Fibroblast of skin of left quadriceps (primary cell): Measurements from ENCODE around the gene CALN1.
"Not testable (repeated sequence)": the region's sequence is repeated elsewhere in the genome, so short reads cannot be mapped to it uniquely, and the experiment has no call there.

Source experiments
- DNase-seq, 2 experiments: peaks; one replicate each; pipeline ENCODE4 v3.0.0-alpha.2; 2013; ENCODE audit warnings: low read depth in 2 of 2

The CALN1 gene

GRCh38 chr7:71867626-71868025 lies 544.5 kb downstream of the CALN1 start:
- no peak for DNase-seq

DNA sequence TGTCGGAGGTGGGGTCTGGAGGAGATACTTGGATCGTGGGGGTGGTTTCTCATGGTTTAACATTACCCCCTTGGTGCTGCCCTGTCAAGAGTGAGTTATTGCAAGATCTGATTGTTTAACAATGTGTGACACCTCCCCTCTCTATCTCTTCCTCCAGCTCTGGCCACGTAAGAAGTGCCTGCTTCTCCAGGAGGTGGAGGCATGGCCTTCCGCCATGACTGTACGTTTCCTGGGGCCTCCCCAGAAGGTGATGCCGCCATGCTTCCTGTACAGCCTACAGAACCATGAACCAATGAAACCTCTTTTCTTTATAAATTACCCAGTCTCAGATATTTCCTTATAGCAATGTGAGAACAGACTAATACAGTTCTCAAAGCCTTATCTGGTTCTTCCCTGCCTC lies 547.0 kb downstream of the CALN1 start:
- no peak for DNase-seq

DNA sequence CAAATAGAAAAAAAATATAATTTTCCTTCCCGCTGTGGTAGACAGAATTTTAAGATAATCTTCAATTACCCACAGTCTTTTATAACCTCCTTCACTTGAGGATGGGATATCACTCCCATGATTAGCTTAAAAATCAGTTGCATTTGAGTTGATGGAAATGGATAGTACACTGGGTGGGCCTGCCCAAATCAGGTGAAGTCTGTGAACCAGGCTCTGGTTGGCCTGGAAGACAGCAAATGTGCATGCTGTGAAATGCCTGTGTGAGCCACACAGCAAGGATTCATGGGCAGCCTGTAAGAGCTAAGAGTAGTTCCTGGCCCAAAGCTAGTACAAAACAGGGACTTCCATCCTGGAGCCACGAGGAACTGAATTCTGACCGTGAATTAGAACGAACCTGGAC lies 548.0 kb downstream of the CALN1 start:
- DNase-seq, result no peak

GRCh38 chr7:71860572-71860971 lies 551.6 kb downstream of the CALN1 start:
- DNase-seq, result no peak

DNA sequence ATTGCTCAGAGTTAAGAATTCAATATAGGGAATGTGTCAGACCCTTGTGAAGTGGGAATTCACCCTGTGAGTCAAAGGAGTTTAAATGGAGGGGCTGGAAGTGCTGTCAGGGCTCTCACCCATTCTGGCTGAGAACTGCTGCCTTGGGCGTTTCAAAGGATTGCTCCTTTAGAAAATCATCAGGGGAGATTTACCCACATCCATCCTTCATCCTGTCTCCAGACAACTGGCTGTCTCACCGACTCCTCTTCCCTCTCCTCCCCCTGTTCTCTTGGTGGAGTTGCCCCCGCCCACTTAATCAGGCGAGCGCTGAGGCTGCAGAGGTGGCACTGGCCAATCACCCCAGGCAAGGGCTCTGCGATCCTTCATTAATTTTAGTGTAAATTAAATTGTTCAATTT lies 554.8 kb downstream of the CALN1 start:
- DNase-seq, result no peak

DNA sequence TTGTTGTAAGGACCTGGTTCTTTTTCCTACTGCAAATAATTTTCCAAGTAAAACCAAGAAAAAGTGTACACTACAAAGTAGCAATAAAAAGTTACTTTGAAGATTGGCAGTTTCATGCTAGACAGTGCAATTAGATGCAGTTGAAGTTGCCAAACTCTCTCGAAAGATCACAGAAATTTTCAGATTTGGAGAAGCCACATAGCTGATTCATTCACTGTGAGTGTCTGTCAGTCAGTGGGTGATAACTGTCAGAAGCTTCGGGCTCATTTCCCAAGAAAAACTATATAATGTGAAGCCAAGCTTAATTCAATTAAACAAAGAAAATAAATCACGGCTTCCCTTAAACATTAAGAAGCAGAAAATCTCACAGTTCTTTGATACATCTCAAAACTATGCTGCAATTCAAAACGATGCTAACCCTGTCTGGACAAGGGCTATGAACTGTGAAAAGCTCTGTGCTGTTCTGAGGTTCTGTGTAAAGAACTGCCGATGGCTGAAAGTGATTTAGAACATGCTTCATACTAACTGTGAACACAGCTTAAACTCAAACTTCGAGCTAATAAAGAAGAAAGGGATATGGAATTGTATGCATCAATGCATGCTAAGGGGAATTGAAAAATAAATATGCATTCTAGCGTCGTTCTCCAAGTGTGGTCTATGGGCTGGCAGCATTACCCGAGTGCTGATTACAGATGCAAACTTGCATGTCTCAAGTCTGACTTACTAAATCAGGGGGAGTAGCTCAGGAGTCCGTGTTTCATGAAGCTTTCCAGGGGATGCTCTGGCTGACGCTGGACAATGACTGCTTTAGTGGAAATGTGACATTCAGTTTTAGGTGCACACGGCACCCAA lies 557.4 kb downstream of the CALN1 start:
- DNase-seq, result peak; percentile 14 to 18

DNA sequence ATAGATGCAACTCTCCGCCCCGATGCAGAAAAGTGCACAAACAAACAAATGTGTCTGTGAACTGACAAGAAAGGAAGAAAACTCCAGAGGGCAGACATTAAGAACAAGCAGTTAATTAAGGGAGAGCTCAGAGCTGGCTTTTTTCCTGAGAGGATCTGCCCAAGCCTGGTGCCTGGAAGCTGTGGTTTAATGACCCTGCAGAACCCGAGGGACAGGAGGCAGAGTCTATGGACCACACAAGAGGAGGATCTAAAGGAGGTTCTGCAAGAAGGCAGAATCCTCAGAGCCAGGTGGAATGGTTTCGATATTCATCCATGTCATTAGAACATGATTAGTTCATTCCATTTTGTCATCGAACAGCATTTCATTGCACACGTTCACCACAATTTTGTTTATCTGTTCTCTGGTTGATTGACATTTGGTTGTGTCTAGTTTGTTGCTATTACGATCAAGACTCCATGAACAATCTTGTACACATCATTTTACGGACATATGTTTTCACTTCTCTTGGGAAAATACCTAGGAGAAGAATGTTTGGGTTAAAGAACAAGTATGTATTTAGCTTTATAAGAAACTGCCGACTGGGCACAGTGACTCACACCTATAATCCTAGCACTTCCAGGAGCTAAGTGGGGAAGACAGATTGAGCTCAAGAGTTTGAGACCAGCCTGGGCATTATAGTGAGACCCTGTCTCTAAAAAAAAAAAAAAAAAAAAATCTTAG lies 560.2 kb downstream of the CALN1 start:
- peak; percentile 30 to 32 for DNase-seq

- no peak for DNase-seq
These were observed 566.0 kb downstream of the CALN1 start for GRCh38 chr7:71846160-71846559.

DNA sequence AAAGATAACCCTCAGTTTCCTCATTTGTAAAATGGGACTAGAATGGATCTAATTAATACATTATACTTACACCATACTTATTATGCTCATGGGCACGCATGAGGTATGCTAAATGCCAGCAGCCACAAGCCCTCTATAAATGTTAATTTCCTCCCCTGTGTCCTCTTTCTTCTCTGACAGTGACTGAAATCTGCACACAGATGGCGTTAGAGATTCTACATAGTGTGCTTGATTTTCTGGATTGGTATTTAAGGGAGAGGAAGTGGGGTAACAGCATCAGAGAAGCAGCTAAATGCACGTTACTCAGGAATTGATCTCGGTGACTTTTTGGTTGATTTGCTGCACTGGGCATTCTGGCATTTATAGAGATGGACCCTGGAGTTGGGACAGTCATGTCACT lies 568.5 kb downstream of the CALN1 start:
- DNase-seq, result no peak

DNA sequence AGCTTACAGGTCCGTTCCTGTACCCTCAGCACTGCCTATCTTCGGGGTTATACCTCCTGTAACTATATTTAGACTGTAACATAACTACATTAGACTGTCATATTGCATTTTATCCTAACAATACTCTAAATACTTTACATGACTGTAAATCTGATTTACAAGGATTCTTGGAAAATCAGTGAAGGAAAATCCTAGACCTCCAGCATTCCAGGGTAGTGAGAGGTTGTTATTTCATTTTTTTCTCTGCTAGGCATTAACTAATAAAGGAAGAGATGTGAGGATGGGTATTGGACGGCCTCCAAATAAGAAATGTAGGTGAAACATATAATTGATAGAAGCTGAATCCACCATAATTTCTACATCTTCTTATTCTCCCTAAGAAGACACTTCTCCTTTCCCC lies 569.4 kb downstream of the CALN1 start:
- DNase-seq, result no peak

- DNase-seq, result no peak
These were observed 569.8 kb downstream of the CALN1 start for GRCh38 chr7:71842381-71842780.

DNA sequence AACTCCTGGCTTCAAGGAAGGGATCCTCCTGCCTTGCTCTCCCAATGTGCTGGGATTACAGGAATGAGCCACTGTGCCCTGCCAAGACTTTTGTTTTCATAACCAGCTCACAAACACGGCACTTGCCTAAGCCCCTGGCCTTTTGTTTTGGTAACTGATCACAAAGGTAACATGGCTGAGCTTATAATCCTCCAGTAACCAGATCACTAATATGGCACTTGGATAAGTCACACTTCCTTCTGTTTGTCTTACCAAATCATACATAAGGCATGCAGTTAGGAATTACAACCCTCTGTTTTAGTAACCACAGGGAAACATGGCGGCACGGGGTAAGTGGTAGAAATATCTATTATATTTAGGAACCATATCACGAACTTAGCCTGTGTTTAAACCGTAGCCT lies 577.1 kb downstream of the CALN1 start:
- no peak for DNase-seq

GRCh38 chr7:71829515-71829914 lies 582.6 kb downstream of the CALN1 start:
- no peak for DNase-seq

- no peak for DNase-seq
These were observed 583.8 kb downstream of the CALN1 start for GRCh38 chr7:71828361-71828760.

DNA sequence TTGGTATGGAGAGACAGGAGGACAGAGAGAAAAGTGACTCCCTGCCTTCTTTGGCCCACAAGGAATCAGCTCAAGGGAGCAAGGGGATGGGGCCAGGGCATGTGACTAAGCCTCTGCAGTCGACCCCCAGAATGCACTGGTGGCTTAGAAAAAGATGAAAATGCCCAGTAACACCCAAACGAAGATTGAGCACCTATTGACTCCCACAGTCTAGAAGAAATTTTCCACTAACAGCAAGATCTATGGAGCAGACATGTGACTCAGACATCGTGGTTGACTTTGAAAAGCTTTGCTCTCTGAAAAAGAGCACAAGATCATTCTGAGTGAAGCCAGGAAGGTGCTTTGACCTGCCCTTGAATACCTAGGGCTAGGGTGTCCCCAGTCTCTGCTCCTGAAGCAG lies 586.0 kb downstream of the CALN1 start:
- no peak for DNase-seq

DNA sequence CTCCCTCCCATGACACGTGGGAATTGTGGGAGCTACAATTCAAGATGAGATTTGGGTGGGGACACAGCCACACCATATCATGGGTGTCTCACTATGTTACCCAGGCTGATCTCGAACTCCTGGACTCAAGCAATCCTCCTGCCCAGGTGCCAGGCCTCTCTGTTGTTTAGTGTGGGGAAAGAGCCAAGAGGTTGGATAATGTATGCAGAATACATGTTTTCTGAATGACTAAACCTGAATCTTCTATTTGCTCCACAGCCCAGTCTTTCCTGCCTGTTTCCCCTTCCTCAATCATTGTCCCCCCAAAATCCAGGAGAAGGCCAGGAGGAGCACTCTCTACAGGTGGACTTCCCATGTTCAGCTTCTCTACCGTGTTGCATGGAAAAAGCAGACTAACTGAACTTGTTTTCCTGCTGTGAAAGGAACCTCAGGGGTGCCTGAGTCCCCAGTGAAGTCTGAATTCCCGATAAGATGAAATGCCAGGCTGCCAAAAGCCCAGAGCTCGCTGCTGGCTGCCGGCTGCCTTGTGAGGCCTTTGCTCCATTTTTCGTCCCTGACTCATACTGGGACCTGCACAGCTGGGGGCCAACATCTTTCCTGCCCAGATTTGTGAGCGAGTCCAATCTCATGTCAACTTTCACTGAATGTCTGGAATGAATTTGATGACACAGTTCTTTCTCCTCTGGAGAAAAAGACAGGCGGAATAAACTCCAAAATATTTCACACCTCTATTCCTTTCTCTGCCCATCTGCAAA lies 588.0 kb downstream of the CALN1 start:
- DNase-seq, result peak; percentile 87 to 89

DNA sequence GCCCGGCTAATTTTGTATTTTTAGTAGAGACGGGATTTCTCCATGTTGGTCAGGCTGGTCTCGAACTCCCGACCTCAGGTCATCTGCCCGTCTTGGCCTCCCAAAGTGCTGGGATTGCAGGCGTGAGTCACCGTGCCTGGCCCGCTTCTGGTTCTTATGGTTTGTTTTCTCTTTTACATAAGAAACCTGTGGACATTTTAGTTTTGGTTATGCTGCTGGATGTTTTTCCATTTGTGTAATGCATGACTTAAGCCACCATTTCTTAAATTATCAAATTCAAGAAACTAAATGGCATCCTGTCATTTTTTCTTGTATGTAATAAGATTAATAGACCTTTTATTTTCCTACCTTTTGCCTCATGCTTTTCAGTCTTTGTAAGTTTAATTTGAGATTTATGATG lies 589.7 kb downstream of the CALN1 start:
- DNase-seq, result not testable (repeated sequence)

DNA sequence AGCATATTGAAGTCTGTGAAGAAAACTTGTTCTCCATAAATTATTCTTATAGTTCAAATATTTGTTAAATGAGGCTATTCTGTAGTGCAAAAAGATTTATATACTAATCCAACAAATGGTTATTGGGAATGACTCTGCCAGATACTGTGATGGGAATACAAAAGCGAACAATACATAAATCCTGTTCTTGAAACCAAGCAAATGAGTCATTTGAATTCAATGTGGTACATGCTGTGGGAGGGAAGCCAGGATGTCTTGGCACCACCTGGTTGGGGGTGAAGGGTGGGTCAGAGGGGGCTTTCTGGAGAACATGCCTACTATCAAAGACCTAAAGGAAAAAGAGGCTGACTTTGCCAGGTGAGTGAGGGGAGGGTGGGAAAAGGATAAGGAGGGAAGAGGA lies 594.2 kb downstream of the CALN1 start:
- DNase-seq, result no peak

DNA sequence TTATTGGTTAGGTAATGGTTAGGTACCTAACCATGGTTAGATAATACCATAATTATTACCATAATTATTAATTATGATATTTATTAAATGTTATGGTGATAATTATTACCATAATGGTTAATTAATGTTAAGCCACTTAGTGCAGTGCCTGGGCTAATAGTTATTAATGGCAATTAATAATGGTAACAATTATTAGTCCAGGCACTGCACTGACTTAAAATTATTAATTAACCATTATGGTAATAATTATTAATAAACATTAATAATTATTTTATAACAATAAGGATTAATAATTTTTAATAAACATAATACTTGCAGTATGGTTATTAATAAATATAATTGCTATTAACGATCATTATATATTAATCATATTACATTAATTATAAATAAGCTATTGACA lies 604.0 kb downstream of the CALN1 start:
- no peak for DNase-seq

GRCh38 chr7:71804256-71804655 lies 607.9 kb downstream of the CALN1 start:
- DNase-seq, result no peak

- DNase-seq, result peak in 1 of 2 experiments; percentile 15
These were observed 610.2 kb downstream of the CALN1 start for GRCh38 chr7:71801976-71802375.

GRCh38 chr7:71800321-71800720 lies 611.8 kb downstream of the CALN1 start:
- DNase-seq, result no peak

- DNase-seq, result no peak
These were observed 616.7 kb downstream of the CALN1 start for GRCh38 chr7:71795410-71795809.
